ENCODE data around the gene JUND. TPM values are rescaled to one million over a fixed set of nuclear protein-coding genes. Genes with fewer than 3 reads are reported as not detected.

JUND gene
- total and polyA plus RNA-seq, 2 experiments from 2014 or later, result 40.0 to 181 TPM

GRCh38 chr19:18283338-18283737 lies 1.9 kb upstream of the JUND start (continued):
- no peak for TF ChIP-seq ZNF462 (CRISPR knock-in tag; IDR thresholded peaks at IDR 0.05)
- no peak for TF ChIP-seq ZNF114 (CRISPR knock-in tag; IDR thresholded peaks at IDR 0.05)
- TF ChIP-seq STAT1 (IDR thresholded peaks at IDR 0.05; ENCODE audit: unreplicated experiment), result no peak
- TF ChIP-seq CREB1 (CRISPR knock-in tag; IDR thresholded peaks at IDR 0.05; ENCODE audit: low read depth), result no peak
- no peak for TF ChIP-seq ZNF331 (CRISPR knock-in tag; IDR thresholded peaks at IDR 0.05; ENCODE audit: low read depth)
- TF ChIP-seq ETS1 (IDR thresholded peaks at IDR 0.05), result no peak
- no peak for TF ChIP-seq EZH2 (IDR thresholded peaks at IDR 0.05; ENCODE audit: low read depth, unreplicated experiment)
- no peak for TF ChIP-seq POLR2AphosphoS5 (IDR thresholded peaks at IDR 0.05; ENCODE audit: low read depth)
- no peak for TF ChIP-seq CTCF (conservative IDR thresholded peaks at IDR 0.05; ENCODE audit: low read depth in 2 of 2)
